HG02981 (cell line): ENCODE results near the gene NDUFAF5.

ENCODE experiments used
- ATAC-seq: cut with Tn5 transposase; IDR thresholded peaks from one replicate; pipeline ENCODE4 v1.9.1; 2021; ENCODE audit warnings: mild to moderate bottlenecking, moderate library complexity; ENCODE audit not compliant: unreplicated experiment

NDUFAF5 gene

DNA sequence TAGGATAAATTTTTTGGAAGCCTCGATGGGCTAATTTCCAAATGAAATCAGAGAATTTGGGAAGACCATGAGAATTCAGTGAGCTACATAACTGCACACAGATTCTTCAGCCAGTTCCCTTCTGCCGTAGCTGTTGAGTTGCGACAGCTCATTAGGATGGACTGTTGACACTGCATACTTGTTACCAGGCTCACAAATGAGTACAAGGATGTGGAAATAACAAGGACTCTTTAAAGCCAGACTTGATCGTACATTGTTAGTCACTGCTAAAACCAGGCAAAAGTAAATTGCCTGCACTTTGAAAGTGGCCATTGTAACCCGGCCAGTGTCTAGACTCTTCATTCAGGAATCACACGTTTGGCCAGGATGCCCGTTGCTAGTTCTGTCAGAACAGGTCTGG, 37.0 kb downstream of the NDUFAF5 start:
- no peak for ATAC-seq

DNA sequence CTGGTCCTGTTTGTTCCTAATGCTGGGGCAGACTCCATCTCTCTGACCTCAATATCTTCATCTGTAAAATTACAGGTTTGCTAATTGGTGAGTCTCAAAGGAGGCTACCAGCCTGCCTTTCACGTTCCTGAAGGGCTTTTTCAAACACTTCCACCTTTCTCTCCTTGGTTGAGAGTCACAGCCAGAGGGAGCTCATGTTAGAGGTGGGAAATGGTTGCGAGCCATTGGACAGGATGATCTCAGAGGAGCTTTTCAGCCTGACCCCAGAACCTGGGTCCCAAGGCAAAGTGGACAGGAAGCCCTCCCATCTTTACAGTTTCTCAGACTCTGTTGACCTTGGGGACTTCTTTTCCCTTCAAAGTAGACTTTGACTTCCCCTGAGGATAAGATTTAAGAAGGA, 37.6 kb downstream of the NDUFAF5 start:
- ATAC-seq = no peak

DNA sequence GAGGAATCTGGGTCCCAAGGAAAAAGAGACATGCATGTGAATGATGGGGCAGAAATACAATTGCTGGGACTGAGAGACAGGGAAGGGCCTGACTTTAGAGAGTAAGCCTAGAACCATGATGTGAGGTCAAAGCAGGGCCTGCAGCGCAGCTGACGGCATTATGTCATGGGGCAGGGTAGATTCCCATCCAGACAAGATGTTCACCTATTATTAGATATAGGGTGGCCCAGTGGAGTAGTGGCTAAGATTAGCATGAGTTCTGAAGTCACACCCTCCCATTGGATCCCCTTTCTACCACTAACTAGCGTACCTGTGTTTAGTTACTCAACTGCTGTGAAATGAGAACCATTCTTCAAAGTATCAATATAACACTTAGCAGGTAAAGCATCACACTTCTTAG, 39.6 kb downstream of the NDUFAF5 start:
- ATAC-seq = no peak

- ATAC-seq = no peak
These were observed 40.6 kb downstream of the NDUFAF5 start for GRCh38 chr20:13825465-13825864.

DNA sequence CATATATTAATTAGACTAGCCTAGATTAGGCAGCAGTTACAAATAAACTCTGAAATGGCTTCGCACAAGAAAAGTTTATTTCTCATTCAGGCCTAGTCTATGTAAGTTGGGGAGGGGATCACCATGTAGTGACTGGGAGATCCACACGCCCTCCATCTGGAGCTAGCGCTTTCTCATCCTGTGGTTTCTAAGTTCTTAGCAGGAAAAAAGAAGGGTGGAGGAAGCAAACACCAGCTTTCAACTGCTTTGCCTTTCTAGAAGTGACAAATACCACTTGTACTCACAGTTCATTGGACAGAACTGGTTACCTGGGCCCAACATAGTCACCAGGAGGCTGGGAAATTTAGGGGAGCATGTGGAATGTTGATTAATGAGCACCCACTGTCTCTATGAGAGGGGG, 46.6 kb downstream of the NDUFAF5 start:
- ATAC-seq = no peak

GRCh38 chr20:13838664-13839063, 53.8 kb downstream of the NDUFAF5 start:
- no peak for ATAC-seq

- ATAC-seq = no peak
These were observed 54.7 kb downstream of the NDUFAF5 start for GRCh38 chr20:13839421-13840092.

DNA sequence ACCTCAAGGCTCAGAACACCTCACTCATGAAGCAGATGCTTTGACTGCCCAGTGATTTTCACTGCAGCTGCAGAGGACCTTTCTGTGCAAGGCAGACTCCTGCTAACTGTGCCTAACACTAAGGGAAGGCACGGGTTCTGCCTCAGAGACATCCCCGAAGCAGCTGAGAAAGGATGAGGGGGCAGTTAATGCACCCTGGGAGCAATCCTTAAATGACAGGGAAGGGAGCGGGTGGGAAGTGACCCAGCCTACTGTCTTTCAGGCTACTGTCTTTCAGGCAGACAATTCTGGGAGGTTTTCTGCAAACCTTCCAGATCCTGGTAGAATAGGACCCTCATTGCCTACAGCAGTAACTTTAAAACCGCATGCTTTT, 55.3 kb downstream of the NDUFAF5 start:
- ATAC-seq = no peak

GRCh38 chr20:13841206-13841605, 56.4 kb downstream of the NDUFAF5 start:
- ATAC-seq = no peak

GRCh38 chr20:13844296-13844695, 59.5 kb downstream of the NDUFAF5 start:
- ATAC-seq = no peak

- no peak for ATAC-seq
These were observed 66.5 kb downstream of the NDUFAF5 start for GRCh38 chr20:13851279-13851678.

DNA sequence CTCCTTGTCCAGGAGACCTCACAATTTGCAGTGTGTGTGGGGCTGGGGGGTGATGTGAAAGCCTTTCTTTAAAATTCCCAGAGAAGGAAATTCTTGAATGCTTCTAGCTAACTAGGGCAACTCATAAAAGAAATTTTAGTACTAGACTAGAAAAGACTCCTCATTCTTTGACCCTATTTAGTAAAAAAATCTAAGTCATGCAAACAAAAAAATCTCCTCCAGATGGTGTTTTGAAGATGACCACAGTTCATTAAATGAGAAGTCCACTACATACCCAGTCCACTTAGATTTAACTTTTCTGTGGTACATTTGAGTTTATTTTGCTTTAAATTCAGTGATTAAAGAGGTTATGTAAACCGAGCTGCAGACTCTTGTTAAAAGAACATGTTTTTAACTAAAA, 67.5 kb downstream of the NDUFAF5 start:
- no peak for ATAC-seq

- ATAC-seq = no peak
These were observed 70.8 kb downstream of the NDUFAF5 start for GRCh38 chr20:13855613-13856012.

- ATAC-seq = no peak
These were observed 71.5 kb downstream of the NDUFAF5 start for GRCh38 chr20:13856354-13856753.

DNA sequence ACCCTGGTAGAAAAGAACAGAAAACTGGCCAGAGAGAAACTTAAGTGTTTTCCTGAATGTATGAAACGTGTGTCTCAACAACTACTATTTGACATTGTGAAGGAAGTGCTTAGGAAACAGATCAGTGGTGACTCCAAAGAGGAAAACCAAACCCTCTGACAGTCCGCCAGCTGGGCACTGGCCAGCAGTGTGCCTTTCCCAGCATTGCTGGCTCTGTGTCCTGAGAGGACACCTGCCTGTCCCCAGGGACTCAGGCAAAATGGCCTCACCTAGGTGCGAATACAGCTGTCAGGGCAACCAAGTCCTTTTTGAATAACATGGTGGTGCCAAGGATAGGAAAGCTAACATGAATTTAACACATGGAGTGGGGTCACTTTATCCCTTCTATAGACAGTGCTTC, 72.5 kb downstream of the NDUFAF5 start:
- ATAC-seq = no peak

- no peak for ATAC-seq
These were observed 73.1 kb downstream of the NDUFAF5 start for GRCh38 chr20:13857961-13858360.

GRCh38 chr20:13858439-13858838, 73.6 kb downstream of the NDUFAF5 start:
- ATAC-seq = no peak

DNA sequence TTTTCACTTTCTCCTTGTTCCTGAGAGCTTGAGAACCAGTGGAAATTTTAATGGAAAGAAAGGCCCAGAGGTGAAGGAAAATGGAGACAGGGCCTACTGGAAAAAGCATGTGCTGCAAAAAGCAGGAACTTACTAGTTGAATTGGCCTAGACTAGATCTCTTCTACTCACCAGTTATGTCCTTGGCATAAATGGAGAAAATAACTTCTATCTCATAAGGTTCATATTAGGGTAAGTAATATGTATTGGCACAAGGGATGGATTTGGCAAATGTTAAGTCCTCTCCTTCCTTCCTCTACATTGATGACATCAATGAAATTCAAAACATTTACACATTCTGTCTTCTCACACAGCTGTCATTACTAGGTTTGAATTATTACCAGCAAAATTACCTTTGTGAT, 74.0 kb downstream of the NDUFAF5 start:
- ATAC-seq = no peak

- no peak for ATAC-seq
These were observed 77.4 kb downstream of the NDUFAF5 start for GRCh38 chr20:13862245-13862644.

DNA sequence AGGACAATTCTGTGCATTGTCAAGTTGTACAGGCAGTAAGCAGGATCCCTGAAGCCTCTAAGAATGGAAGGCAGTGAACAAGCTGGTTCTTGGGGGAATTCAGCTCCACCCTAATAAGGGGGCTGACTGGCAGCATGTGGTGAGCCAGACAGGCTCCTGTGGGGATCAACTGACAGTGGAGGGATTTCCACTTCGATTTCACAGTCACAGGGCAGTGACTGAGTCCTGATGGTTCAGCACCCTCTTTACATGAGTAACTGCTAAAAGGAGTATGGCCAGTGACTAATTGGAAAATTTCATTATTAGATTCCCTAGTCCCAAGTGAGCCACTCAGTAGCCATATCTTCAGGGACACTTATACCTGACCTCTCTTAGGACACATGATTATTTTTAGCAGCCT, 78.4 kb downstream of the NDUFAF5 start:
- ATAC-seq = no peak

- no peak for ATAC-seq
These were observed 80.3 kb downstream of the NDUFAF5 start for GRCh38 chr20:13865156-13865555.

GRCh38 chr20:13865791-13866351, 81.0 kb downstream of the NDUFAF5 start:
- ATAC-seq = no peak

GRCh38 chr20:13868331-13868730, 83.5 kb downstream of the NDUFAF5 start:
- ATAC-seq = no peak
